SU-DHL-6 (cell line): ENCODE data around the gene AHR.

ENCODE experiments used
- H2AFZ ChIP-seq: fragments of 200-600 bp; sonication (generic); 2 replicates; pipeline ENCODE4 v1.6.1; 2014; ENCODE audit warnings: low read depth, mild to moderate bottlenecking, moderate library complexity, mixed read lengths, antibody characterized with exemption, low read length; ENCODE audit not compliant: severe bottlenecking
- H3F3A ChIP-seq: fragments of 200-600 bp; shearing (Covaris generic); 2 replicates; pipeline ENCODE4 v1.6.0; 2016; ENCODE audit warnings: antibody characterized with exemption, mild to moderate bottlenecking; ENCODE audit not compliant: insufficient read depth
- H3K27ac ChIP-seq: fragments of 200-600 bp; sonication (generic); 2 replicates; pipeline ENCODE4 v1.5.1; 2016; ENCODE audit warnings: low read depth, mild to moderate bottlenecking, low read length, moderate library complexity, mixed read lengths
- H3K27me3 ChIP-seq: fragments of 200-600 bp; sonication (generic), shearing (Covaris generic); 2 replicates; pipeline ENCODE4 v1.6.0; 2014; ENCODE audit warnings: mild to moderate bottlenecking, low read length
- H3K36me3 ChIP-seq: fragments of 200-600 bp; sonication (generic); 2 replicates; pipeline ENCODE4 v1.6.1; 2014; ENCODE audit warnings: mild to moderate bottlenecking, low read length, mixed read lengths
- H3K4me2 ChIP-seq: fragments of 300-600, 200-600 bp; shearing (Covaris generic), sonication (generic); 2 replicates; pipeline ENCODE4 v1.6.0; 2014; ENCODE audit warnings: low read length, low read depth, mild to moderate bottlenecking; ENCODE audit not compliant: poor library complexity, severe bottlenecking
- H3K4me3 ChIP-seq: fragments of 200-600 bp; sonication (generic); 2 replicates; pipeline ENCODE4 v1.5.1; 2014; ENCODE audit warnings: antibody characterized with exemption, low read length, mild to moderate bottlenecking, mixed read lengths; ENCODE audit not compliant: insufficient read depth, poor library complexity, severe bottlenecking
- H3K79me2 ChIP-seq: fragments of 200-600 bp; sonication (generic); 2 replicates; pipeline ENCODE4 v1.6.1; 2014; ENCODE audit warnings: mild to moderate bottlenecking, low read length, moderate library complexity; ENCODE audit not compliant: insufficient read depth
- H3K9ac ChIP-seq: fragments of 200-600 bp; sonication (generic); 2 replicates; pipeline ENCODE4 v1.7.0; 2014; ENCODE audit warnings: mild to moderate bottlenecking, low read length
- H3K9me2 ChIP-seq: fragments of 200-600 bp; sonication (generic); replicated peaks from 2 replicates; pipeline ENCODE4 v1.6.1; 2014; ENCODE audit warnings: low read length; ENCODE audit not compliant: insufficient read depth
- H3K9me3 ChIP-seq: fragments of 200-600 bp; sonication (generic); 2 replicates; pipeline ENCODE4 v1.6.1; 2014; ENCODE audit warnings: low read length, mixed read lengths; ENCODE audit not compliant: insufficient read depth
- H4K20me1 ChIP-seq: fragments of 200-600 bp; sonication (generic); 2 replicates; pipeline ENCODE4 v1.6.1; 2014; ENCODE audit warnings: low read depth, mild to moderate bottlenecking, antibody characterized with exemption, low read length, moderate library complexity, mixed read lengths
- CTCF ChIP-seq: fragments of 200-600 bp; sonication (generic); IDR thresholded peaks from one replicate; pipeline ENCODE4 v1.5.1; 2017; ENCODE audit warnings: antibody characterized with exemption, mild to moderate bottlenecking, low read length, moderate library complexity; ENCODE audit not compliant: insufficient read depth, poor library complexity, severe bottlenecking
- EZH2phosphoT487 ChIP-seq: fragments of 200-600 bp; sonication (generic), shearing (Covaris generic); conservative IDR thresholded peaks from 2 replicates; pipeline ENCODE4 v1.6.1; 2018; ENCODE audit warnings: mild to moderate bottlenecking, antibody characterized with exemption, low read length, moderate library complexity, mixed read lengths

The AHR gene

GRCh38 chr7:17307000-17307399, 8.5 kb downstream of the AHR start:
- no peaks in the 10 kb centered on the region for H3K9me3 ChIP-seq
- H3K4me2 ChIP-seq = no peak overlapping the region
- H3K36me3 ChIP-seq = no peaks in the 10 kb centered on the region; the same call in 1 of the 2 replicates
- H3F3A ChIP-seq = no peaks in the 10 kb centered on the region; the same call in 1 of the 2 replicates
- peaks cover 61% of the 10 kb centered on the region for H4K20me1 ChIP-seq
- H3K9me2 ChIP-seq = no peaks in the 10 kb centered on the region
- no peak overlapping the region for H3K27ac ChIP-seq
- no peaks in the 10 kb centered on the region for H3K27me3 ChIP-seq
- TF ChIP-seq CTCF (no peak), EZH2phosphoT487 (no peak)
- no peak overlapping the region for H3K9ac ChIP-seq
- H3K4me3 ChIP-seq = no peak overlapping the region
- H3K79me2 ChIP-seq = peaks cover 73% of the 10 kb centered on the region
- no peak overlapping the region for H2AFZ ChIP-seq

GRCh38 chr7:17307558-17307957, 9.1 kb downstream of the AHR start:
- Histone ChIP-seq H3K9ac (no peak overlapping the region), H3K9me3 (no peaks in the 10 kb centered on the region), H3K27ac (no peak overlapping the region), H3K4me3 (no peak overlapping the region), H3K4me2 (no peak overlapping the region), H3K27me3 (no peaks in the 10 kb centered on the region), H2AFZ (no peak overlapping the region), H3F3A (no peaks in the 10 kb centered on the region; the same call in 1 of the 2 replicates), H3K36me3 (peaks cover 1% of the 10 kb centered on the region), H3K9me2 (no peaks in the 10 kb centered on the region), H3K79me2 (peaks cover 69% of the 10 kb centered on the region), H4K20me1 (peaks cover 57% of the 10 kb centered on the region)
- TF ChIP-seq CTCF (no peak), EZH2phosphoT487 (no peak)

- no peaks in the 10 kb centered on the region for H3F3A ChIP-seq
- TF ChIP-seq CTCF (no peak), EZH2phosphoT487 (no peak)
These were observed 9.7 kb downstream of the AHR start for GRCh38 chr7:17307969-17308648.

More at GRCh38 chr7:17307969-17308648, 9.7 kb downstream of the AHR start:
- Histone ChIP-seq H3K27ac (no peak overlapping the region), H3K36me3 (peaks cover 6% of the 10 kb centered on the region), H3K79me2 (peaks cover 63% of the 10 kb centered on the region), H2AFZ (no peak overlapping the region), H4K20me1 (peaks cover 54% of the 10 kb centered on the region), H3K9me3 (no peaks in the 10 kb centered on the region), H3K9me2 (no peaks in the 10 kb centered on the region), H3K27me3 (no peaks in the 10 kb centered on the region), H3K4me2 (no peak overlapping the region), H3K4me3 (no peak overlapping the region), H3K9ac (no peak overlapping the region)
